Activated CD8-positive, alpha-beta memory T cell treated with anti-CD3 and anti-CD28 coated beads for 48 hours (primary cell): ENCODE data around the gene AQP12B.
"Not testable (repeated sequence)": the region's sequence is repeated elsewhere in the genome, so short reads cannot be mapped to it uniquely, and the experiment has no call there.

Experiments used
- DNase-seq, 3 experiments: peaks; one replicate each; pipeline ENCODE4 v3.0.0-alpha.2; 2020; ENCODE audit warnings: low read depth in 2 of 3, low spot score in 2 of 3

AQP12B gene

DNA sequence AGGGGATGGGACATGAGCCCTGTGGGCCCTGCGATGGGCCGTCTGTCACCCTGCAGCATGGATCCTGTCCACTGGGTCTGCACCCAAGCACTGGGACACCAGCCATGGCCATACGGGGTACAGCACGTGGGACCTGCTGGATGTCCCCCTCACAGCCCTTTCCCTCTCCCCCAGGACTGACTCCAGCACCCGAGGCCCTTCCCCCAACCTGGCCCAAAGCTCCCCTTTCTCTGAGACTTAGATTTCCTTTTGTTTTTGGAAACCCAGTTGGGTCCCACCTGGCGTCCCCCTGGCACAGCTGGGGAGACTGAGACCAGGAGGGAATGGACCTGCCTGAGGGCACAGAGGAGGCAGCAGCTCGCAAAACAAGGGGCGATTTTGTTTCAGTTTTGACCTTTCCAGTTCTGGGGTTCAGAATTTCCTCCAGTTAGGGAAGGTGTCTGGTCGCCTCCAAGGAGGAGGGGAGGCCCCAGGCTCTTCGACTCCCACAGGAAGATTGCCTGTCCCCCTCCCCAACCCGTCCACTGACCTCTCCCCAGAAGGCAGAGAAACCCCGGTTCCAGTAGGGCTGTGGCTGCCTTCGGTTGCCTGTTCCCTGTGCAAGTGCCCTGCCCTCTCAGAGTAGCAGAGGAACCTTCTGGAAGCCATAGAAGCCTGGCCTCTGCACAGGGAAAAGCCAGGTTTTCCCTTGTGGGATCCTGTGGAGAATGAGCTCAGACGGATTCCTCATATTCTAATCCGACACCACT, 1.5 kb upstream of the AQP12B start:
- DNase-seq, result not testable (repeated sequence)

DNA sequence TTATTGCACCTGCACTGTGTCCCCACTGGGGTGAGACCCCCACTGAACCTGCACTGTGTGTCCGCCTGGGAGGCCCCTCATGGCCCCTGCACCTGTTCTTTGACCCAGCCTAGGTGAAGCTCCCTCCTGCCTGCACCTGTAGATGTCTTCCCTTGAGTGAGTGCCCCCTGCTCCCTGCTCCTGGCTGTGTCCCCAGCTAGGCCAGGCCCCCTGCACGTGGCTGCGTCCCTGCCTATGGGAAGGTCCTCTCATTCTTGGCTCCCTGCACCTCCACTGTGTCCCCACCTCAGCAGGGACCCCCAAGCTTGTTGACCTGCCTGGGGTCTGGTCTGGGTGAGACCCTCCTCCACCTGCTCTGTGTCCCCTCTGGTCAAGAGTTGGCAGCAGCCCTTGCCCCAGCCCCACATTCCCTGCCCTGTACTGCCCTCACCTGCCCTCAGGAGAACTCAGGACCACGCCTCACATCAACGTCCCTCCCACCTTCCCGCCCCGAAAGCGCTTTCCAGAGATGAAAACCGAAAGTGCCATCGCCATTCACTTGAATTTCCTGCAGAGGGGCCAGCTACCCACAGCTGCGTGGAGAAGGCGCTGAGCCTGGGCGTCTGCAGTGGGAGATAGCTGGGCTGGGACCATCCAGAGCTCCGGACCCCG, 769 bp upstream of the AQP12B start:
- not testable (repeated sequence) for DNase-seq

DNA sequence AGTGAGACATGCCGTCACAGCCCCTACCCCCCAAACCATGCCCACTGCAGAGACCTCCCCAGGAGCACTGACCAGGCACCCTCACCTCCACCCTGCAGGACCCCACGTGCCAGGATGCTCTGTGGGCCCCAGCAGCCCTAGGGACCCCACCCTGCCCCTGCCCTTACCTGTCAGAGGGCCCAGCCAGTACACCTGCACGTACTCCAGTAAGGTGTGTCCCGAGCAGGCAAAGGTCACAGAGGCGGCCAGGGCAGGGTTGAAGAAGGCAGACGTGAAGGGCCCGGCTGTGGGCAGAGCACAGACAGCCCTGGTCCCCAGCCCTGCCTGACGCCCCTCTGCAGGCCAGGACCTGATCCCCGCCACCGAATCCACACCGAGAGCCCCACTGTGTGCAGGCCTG, 2.5 kb downstream of the AQP12B start:
- DNase-seq, result not testable (repeated sequence)

- DNase-seq, result not testable (repeated sequence)
These were observed 3.8 kb downstream of the AQP12B start for GRCh38 chr2:240678909-240679308.

DNA sequence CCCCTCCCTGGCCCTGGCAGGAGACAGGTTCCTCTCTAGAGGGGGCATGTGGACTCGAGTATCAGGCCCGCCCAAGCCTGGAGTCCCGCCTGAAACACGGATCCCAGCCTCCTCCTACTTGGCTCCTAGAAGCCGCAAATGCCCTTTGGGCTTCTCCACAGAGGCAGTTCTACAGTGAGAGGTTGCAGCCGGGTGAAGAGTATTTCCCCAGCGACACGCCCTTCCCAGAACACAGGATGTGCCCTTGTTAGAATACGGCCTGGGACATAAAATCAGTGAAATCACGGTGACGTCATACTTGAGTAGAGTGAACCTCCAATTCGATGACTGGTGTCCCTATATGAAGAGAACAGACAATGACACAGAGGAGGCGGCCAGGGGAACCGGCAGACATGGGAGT, 4.6 kb downstream of the AQP12B start:
- not testable (repeated sequence) for DNase-seq

DNA sequence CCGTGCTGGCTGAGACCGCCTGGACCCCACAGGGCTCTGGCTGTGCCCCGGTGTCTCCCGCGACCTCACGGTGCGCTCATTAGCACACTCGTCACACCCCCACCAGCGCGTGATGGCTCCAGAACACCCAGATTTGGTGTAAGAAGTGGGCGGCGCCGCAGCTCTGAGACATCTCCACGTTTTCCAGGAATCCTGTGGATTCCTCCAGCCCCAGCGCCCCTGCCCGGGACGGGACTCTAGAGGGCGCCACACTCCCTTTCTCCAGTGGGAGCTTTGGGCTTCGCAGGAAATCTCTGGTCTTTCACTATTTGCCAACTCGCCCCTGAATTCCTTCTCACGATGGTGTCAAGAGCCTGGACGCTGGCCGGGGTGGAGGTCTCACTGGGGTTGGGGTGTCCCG, 7.3 kb downstream of the AQP12B start:
- DNase-seq, result not testable (repeated sequence)

- not testable (repeated sequence) for DNase-seq
These were observed 8.1 kb downstream of the AQP12B start for GRCh38 chr2:240674461-240675184.

GRCh38 chr2:240672701-240673190, 9.9 kb downstream of the AQP12B start:
- no peak for DNase-seq

- no peak for DNase-seq
These were observed 10.5 kb downstream of the AQP12B start for GRCh38 chr2:240672076-240672700.

DNA sequence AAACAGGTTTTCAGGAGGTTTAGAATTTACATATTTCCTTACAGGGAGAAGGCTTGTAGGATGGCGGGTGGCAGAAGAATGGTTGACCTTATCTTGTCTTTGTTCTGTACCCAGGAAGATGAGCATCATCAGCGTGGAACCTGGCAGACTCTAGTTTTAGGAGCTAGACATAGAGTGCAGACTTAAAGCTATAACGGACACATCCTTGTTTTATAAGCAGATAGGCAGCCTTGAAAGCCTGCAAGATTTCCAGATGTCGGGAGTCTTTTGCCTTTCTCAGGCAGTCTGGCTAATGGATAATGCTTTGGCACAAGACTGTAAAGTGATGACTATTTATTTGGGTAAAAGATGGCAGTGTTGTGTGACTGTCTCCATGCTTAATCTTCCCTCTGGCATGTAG, 11.7 kb downstream of the AQP12B start:
- DNase-seq, result no peak

DNA sequence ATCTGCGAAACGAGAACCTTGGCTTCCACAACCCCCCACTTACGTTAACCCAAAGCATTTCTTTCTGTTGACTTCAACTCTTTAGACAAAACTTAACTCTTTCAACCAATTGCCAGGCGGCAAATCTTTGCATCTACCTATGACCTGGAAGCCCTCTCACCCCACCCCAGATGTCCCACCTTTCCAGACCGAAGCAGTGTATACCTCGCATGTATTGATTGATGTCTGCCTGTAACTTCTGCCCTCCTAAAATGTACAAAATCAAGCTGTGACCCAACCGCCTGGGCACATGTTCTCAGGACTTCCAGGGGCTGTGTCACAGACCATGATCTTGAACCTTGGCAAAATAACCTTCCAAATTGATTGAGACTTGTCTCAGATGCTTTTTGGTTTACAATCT, 12.3 kb downstream of the AQP12B start:
- no peak for DNase-seq

DNA sequence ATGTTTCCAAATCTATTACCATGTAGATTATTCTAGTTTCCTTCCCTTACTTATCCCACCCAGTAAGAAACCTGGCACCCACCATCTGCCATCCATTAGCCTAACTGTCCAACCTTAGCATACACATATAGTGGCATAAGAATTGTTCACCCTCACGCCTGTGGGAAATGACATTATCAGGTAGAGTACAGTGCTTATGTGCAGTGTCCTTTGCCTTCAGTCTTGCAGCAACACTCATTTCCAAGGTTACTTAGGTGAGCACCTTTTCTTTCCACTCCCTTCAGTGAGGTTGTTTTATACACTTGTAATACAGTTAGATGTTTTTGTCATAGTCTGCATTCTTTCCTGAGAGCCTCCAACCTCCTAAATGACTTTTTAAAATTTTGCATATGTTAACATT, 18.1 kb downstream of the AQP12B start:
- no peak for DNase-seq

GRCh38 chr2:240663546-240664190, 19.0 kb downstream of the AQP12B start:
- no peak for DNase-seq

- DNase-seq, result no peak
These were observed 20.0 kb downstream of the AQP12B start for GRCh38 chr2:240662681-240663080.

- not testable (repeated sequence) for DNase-seq
These were observed 22.8 kb downstream of the AQP12B start for GRCh38 chr2:240659883-240660282.

DNA sequence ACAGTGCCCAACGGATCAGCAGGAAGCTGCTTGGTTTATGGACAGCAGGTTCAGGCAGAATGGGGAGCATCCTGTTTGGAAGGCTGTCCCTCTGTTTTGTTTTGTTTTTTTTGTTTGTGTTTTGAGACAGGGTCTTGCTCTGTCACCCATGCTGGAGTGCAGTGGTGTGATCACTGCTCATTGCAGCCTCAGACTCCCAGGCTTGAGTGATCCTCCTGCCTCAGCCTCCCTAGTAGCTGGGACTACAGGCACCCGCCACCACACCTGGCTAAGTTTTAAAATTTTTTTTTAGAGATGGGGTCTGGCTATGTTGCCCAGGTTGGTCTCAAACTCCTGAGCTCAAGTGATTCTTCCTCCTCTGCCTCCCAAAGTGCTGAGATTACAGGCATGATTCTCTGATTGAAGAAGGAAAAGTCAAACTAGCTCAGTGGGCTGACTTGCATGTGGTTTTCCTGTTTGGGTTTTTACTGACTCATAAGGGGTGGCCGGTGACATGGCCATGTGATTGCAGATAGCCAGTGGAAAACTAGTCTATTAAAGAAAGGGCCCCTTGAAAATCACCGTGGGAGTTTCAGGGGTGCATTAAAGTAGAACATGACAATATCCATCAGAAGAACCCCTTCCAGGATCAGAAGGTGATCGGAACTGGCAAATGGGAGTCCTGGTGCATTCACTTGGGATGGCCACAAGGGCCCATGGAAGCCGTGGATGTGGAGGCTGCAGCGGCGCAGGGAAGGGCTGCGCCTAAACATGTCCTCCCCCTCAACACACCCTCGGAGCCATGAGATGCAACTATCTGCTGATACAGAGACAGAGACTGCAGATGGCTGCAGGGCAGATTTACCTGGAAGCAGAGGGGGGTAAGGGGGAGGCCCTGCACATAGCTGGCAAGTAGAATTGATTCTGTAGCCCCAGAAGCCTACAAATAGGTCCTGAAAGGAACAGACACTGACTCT, 26.5 kb downstream of the AQP12B start:
- no peak for DNase-seq

DNA sequence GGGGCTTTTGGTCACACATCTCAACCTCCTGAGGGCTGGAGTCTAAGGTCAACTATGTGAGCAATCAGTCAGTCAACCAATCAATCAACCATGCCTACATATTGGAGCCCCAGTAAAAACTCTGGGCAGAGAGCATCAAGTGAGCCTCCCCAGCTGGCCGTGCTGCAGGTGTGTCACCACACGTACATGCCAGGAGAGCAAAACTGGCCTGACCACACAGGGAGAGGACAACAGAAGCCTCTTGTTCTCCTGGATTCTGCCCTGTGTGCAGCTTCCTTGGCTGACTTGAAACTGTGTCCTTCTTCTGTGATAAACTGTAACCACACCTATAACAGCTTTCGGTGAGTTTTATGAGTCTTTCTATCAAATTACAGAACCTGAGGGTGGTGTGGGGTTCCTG, 31.5 kb downstream of the AQP12B start:
- DNase-seq, result no peak

DNA sequence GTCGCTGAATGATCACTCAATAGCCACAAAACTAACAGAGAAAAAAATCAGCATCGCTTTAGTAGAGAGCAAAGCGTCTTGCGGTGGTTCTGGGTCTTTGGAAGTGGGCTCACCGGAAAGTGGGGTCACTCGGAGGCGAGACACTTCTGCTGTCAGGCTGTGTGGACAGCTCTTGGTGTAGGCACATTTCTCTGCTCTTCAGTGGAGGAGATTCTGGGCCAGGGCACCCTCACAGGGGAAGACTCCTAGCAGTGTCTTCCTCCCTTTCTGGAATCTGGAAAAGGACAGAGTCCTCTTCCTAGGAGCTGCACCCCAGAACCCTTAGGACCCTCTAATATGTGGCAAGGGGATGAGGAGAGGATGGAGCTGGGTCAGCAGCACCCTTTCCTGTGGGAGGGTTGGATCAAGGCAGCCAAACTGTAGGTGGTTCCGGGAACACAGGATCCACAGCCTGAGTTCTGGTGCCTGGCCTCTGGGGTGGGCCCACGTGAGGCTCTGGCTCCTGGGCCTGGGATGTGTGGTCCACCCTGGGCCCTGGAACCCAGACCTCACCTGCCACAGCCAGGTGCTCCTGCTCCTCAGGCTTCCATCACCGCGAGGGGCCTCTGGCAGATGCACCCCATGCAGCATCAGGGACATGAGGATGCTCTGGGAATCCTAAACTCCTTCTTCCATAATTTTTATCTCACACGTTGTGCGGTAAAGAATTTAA, 32.3 kb downstream of the AQP12B start:
- DNase-seq, result no peak

- DNase-seq, result no peak
These were observed 33.4 kb downstream of the AQP12B start for GRCh38 chr2:240649331-240649730.
